ENCODE measurements around the gene PALMD.

PALMD gene

GRCh38 chr1:99636647-99637175, 9.2 kb upstream of the PALMD start:
- DNase-seq, result no peak

DNA sequence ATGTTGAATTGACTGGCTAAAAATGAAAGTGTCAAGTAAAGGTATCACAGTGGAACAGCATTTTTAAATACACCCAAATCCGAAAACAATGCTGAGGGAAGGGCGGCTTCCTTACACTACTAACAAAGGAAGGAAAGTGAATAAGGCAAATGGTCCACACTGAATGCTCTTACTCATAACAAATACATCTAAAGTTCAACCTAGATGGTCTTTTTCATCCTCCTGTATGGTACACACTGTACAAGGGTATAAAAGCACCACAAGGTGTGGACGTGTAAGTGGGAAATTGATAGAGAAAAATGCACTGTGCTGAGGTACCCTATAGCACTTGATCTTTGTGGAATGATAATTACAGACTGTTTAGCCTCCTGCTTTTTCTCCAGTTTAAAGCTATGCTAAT, 7.1 kb upstream of the PALMD start:
- DNase-seq, result no peak

GRCh38 chr1:99639408-99639807, 6.5 kb upstream of the PALMD start:
- DNase-seq, result no peak

DNA sequence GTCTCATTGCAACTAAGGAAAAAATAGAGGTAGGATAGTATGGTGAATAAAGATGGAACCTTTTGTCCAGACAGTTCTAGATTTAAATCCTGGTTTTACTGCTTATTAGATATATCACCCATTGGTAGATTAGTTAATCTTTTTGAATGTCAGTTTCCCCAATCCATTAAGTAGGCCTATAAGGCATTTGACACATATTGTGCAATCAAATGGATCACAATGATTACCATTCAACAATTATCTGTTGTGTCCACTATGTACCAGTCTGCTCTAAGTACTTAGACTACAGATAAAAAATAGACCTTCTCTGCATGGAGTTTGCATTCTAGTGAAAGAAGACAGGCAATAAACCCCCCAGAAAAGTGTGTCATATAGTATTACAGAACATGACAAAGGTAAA, 6.0 kb upstream of the PALMD start:
- no peak for DNase-seq

DNA sequence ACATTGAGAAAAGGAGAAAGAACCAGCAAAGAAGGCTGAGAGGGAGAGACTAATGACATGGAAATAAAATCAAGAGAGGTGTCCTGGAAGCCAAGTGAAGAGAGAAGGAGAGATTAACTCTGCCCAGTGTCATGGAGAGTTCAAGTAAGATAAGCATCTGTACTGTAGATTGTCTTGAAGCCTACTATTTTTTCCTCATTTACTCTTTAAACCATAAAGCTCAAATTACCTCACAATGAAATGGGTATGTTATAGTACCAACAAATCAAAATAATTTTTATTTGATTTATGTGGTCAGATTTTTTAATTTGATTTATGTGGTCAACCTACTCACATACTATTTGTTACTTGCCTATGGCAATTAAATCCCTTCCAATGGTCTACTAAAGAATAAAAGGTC, 5.2 kb upstream of the PALMD start:
- DNase-seq, result no peak

DNA sequence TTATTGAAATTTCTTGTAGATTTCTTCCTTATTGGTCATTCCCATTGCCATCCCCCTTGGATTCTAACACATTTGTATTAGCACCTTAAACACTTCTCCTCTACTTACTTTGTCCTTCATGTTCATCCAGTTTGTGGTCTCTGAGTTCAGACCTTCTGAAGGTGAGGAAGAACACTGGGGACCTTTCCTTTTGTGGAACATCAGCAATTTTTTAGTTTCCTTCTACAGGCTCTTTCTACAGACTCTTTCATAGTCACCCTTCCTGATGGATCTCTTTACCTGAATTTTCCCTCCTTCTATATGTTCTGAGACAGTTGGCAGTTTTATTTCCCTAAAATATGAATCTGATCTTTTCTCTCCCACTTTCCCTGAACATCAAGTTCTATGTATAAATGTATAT, 4.4 kb upstream of the PALMD start:
- no peak for DNase-seq

DNA sequence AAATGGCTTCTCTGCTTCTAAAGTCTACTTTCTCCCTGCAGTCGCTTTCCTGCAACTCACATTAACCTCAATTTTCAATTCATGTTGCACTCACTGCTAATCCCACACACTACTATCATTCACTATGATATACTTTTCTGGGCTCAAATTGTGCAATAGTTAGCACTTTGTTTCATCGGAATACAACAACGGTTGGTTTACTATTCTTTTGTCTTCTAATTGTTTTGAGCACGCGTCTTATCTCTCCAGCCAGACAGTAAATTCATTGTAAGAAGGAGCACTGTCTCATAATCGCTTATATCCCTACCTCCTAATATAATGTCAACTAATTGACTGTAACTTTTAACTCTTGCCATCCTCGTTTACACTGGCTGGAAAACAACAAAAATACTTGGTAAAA, 3.9 kb upstream of the PALMD start:
- DNase-seq, result no peak

DNA sequence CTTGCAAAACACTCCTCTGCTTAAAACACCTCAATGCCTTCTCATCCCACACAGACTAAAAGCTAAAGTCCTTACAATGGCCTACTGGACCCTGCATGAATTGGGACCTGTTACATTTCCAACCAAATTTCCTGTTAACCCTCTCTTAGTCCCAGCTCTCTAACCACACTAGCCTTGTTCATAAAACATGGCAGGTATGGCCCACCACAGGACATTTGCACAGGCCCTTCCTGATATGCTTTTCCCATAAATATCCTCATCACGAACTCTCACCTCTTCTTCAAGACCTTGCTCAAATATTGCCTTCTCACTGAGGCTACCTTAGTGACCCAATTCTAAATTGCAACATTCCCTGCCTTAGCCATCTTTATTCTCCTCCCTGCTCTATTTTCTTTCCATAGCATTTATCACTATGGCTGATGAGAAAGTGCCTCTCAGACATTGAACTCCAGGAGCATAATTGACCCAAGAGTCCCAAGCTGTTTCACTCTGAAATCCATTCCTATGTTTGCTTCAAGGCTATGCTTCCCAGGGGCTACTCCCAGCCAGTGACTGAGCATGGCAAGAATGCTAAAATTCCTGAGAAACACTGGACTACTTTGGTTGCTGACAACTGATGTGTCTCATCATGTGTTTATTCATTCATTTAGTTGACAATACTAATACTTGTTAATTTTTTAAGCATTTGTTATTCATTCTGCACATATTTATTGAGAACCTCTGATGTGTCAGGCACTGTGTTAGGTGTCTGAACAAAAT, 2.7 kb upstream of the PALMD start:
- no peak for DNase-seq

DNA sequence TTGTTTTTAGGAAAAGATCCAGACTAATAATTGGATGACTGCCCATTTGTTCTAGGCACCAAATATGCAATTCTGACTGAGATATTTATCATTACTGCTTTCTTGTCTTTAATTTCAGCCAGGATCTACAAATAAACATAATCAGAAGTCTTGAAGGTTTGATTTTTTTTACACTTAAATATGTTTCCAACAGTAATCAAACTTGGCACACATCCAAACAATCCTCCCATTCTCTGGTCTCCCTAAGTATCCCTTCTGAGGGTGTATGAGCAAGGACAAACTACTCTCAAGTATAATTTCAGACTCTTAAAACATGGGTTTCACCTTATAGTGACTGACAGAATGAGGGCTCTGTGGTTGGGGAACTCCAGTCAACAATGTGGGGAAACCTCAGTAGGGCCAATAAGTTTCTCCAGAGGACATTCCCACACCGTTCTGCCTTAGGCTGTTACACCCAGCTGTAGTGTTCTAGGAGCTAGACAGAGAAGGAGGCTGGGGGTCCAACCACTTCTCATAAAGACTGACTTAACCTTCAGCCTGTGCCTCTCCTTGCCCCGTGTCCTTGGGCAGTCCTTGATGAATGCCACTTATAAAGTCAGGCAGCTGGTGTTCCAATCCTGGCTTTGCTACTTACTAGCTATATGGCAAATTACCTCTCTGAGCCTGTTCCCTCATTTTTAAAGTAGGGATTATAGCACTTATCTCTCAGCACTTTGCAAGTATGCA, 1.5 kb upstream of the PALMD start:
- no peak for DNase-seq

DNA sequence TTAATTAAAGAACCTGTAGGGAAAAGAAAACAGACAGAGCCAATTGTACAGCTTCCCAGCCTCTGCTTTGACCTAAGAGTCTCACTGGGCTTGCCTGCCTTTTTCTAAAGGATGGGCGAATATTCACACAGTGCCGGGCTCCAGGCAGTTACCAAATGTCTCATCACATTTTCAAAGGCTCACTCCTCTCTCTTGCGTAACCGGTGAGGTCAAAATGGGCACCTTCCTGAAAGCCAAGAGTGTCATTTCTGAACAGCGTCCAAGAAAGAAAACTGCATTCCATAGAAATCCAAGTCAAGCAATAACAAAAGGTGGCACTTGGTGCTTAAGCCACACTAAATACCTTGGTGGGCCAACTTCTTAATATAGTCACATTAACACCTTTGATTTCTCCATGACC, 710 bp upstream of the PALMD start:
- DNase-seq, result no peak

- DNase-seq, result no peak
Measured at GRCh38 chr1:99646868-99647267, 955 bp downstream of the PALMD start.

DNA sequence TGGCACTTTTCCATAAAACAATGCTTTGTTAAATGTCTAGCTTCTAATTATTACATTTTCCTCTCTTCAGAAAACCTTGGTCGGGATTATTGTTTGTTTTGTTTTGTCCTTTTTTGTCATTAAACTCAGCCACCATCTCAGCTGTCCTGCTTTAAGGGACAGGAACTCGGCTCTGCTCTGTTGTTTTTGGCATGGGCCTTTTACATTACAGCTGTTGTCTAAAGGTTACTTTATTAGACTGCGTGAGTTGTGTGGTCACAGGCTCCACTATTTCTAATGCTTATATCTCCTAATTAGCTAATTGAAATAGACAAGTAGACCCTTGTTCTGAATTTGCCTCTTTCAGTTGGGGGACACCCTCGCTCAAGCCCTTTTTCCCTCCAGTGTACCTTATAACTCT, 1.6 kb downstream of the PALMD start:
- DNase-seq, result no peak

DNA sequence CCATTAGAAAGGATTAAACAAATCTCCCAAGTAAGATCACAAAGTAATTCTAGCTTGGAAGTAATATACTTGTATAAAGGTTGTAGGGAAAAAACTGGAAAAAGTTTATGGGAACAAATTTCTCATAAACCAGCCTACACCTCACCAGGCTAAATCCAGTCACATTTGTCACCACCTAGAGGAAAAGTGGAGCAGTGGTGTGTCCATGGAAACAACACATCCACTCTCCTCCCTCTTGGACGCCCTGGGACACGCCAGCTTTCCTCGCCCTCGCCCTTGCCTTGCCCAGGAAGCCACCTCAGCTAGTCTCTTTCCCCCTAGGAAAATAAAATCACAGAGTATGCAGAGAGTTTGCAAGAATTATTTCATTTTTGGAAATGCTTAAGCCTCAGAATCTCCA, 2.2 kb downstream of the PALMD start:
- no peak for DNase-seq

GRCh38 chr1:99650030-99650429, 4.1 kb downstream of the PALMD start:
- no peak for DNase-seq

DNA sequence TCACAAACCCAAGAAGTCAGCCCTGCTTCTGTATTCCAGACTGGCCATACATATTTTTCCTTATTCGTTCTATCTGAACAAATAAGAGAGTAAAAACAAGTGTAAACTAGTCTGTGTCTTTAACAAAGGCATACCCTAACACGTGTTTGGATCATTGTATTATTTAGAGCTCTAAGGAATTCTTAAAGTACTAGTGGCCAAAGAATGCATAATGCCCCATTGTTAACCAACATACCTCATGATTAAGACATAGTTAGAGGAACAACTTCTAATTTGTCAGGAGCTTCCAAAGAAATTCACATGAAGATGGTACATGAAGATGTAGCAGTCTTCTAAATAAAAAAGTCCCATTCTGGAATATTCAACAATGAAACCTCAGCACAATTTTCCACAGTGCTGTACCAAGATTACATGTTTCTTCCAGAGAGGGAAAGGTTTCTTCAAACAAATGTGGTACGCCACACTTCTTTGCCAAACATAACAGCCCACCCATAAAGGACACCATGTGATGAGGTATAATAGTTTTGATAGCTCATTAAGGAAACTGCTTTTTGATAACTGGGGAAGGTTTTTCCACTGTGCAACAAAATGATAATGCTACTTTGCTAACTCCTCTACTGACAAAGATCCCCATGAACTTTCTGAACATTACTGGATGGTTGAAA, 5.0 kb downstream of the PALMD start:
- no peak for DNase-seq

- no peak for DNase-seq
Measured at GRCh38 chr1:99652881-99653281, 7.0 kb downstream of the PALMD start.

DNA sequence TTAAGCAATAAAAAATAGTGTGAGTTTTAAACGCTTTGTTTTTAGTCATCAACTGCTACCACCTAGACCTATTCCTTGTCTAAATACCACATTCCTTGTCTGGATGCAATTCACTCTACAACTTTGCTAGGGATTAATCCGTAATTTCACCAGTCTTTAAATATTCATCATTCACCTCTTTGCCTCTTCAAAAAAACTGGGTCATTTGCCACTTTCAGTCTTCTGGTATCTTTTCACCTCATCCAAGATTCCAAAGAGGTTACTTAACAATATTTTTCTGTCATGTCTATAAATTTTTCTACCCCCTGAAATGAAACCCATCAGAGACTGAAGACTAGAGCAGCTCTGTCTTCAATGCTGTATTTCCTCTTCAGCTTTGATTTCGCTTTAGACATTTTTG, 9.5 kb downstream of the PALMD start:
- DNase-seq, result no peak

DNA sequence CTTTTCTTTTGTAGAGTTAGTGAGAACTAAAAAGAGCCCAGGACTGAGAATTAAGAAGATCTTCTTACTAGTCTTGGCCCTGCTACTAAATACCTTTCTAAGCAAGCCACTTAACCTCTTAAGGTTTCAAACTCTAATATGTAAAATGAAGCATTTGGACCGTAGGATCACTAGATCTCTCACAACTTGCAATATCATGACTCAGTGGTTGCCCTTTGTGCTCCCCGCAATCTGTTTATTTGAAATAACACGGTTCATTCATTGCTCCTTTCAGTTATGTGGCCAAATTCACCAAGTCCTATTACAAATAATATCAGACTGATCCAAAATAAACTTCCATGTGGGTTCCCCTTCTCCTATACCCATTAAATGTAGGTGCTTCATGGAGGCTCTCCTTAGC, 10.8 kb downstream of the PALMD start:
- DNase-seq, result no peak

DNA sequence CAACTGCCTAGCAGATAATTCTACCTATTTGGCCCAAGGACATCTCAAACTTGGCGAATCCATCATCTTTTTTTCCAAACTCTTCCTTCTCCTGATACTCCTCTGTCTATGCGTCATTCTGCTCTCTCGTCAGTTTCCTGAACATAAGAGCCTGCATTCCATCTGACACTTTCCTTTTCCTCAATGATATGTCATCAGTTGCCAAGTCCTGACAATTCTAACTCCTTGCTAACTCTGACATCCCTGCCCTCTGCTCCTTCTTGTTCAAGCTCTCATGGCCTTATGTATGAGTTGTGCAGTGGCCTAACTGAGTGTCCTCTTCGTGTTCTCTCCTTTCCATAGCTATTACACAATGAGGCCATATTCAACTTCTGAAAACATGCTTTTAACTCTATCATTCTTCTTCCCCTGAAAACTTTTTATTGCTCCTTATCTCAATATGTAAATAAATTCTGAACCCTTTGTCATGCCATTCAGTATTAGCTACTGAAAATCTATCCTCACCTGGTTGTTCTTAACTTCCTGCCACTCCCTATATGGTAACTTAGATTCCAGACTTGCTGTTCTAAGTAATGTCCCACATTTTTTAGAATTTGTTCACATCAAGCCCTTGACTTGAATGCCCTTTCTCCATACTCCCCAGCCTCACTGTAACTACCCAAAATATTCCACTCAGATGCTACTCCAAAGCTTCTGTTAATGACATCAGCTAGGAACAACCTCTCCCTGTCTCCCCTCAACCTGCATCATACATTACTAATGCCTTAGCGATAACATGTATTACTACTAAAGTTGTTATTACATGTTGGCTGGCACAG, 11.5 kb downstream of the PALMD start:
- DNase-seq, result no peak

- no peak for DNase-seq
Measured at GRCh38 chr1:99658031-99658290, 12.0 kb downstream of the PALMD start.

GRCh38 chr1:99659755-99660210, 13.9 kb downstream of the PALMD start:
- DNase-seq, result no peak

GRCh38 chr1:99660496-99660895, 14.6 kb downstream of the PALMD start:
- DNase-seq, result no peak

DNA sequence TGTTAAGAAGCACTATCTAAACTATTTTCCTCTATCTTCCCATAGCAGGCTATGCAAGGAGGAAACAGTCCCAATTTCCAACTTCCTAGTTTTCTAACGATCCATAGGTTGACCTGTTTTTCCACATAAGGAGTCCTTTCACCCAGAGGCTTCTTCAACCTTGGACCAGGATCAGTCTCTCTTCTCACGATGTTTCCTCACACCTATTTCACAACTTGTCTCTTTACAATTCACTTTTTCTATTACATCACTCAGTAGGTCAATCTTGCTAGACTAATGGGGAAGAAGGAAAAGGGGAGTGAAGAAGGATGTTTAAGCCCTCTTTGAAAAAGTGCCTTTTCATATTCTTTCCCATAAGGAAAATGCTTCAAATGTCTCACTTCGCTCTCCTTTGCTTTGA, 15.9 kb downstream of the PALMD start:
- no peak for DNase-seq

Measured in stimulated activated CD4-positive, alpha-beta T cell treated with anti-CD3 and anti-CD28 coated beads, Interleukin-2, amount 100 ng/mL, for 48 hours (primary cell).